GM23248 (cell line): ENCODE data around the gene DICER1. TPM values are rescaled to one million over a fixed set of nuclear protein-coding genes. Genes with fewer than 3 reads are reported as not detected.

Source experiments
- DNase-seq: peaks from one replicate; pipeline ENCODE4 v3.0.0-alpha.2; 2015
- H2AFZ ChIP-seq: fragments of 200-600 bp; sonication (generic); 2 replicates; pipeline ENCODE4 v1.6.1; 2016; ENCODE audit warnings: antibody characterized with exemption
- H3F3A ChIP-seq: fragments of 200-600 bp; sonication (generic); 2 replicates; pipeline ENCODE4 v1.6.1; 2016; ENCODE audit warnings: mild to moderate bottlenecking, antibody characterized with exemption, mixed run types; ENCODE audit not compliant: insufficient read depth
- H3K27ac ChIP-seq: fragments of 200-600 bp; sonication (generic); 2 replicates; pipeline ENCODE4 v1.5.1; 2016; ENCODE audit warnings: mild to moderate bottlenecking
- H3K27me3 ChIP-seq: fragments of 200-600 bp; sonication (generic); replicated peaks from 2 replicates; pipeline ENCODE4 v1.6.1; 2016; ENCODE audit warnings: mild to moderate bottlenecking; ENCODE audit not compliant: insufficient read depth
- H3K36me3 ChIP-seq: fragments of 200-600 bp; sonication (generic); 2 replicates; pipeline ENCODE4 v1.6.1; 2016; ENCODE audit warnings: low read depth, mild to moderate bottlenecking
- H3K4me1 ChIP-seq: fragments of 200-600 bp; sonication (generic); 2 replicates; pipeline ENCODE4 v1.6.1; 2016; ENCODE audit warnings: mild to moderate bottlenecking; ENCODE audit not compliant: insufficient read depth
- H3K4me2 ChIP-seq: fragments of 200-600 bp; sonication (generic); one replicate; pipeline ENCODE4 v1.6.1; 2016; ENCODE audit warnings: mild to moderate bottlenecking; ENCODE audit not compliant: unreplicated experiment
- H3K4me3 ChIP-seq: fragments of 200-600 bp; sonication (generic); 2 replicates; pipeline ENCODE4 v1.5.1; 2016; ENCODE audit warnings: mild to moderate bottlenecking
- H3K79me2 ChIP-seq: fragments of 200-600 bp; sonication (generic); 2 replicates; pipeline ENCODE4 v1.6.1; 2016; ENCODE audit warnings: mild to moderate bottlenecking; ENCODE audit not compliant: insufficient read depth
- H3K9ac ChIP-seq: fragments of 200-600 bp; sonication (generic); 2 replicates; pipeline ENCODE4 v1.6.1; 2016; ENCODE audit warnings: mild to moderate bottlenecking
- H3K9me2 ChIP-seq: fragments of 200-600 bp; sonication (generic); 2 replicates; pipeline ENCODE4 v1.6.1; 2016; ENCODE audit warnings: mixed run types, mild to moderate bottlenecking, moderate library complexity; ENCODE audit not compliant: insufficient read depth
- H3K9me3 ChIP-seq: fragments of 200-600 bp; sonication (generic); one replicate; pipeline ENCODE4 v1.6.1; 2017; ENCODE audit warnings: low read depth
- H4K20me1 ChIP-seq: fragments of 200-600 bp; sonication (generic); 2 replicates; pipeline ENCODE4 v1.6.0; 2016; ENCODE audit not compliant: insufficient read depth
- EZH2 ChIP-seq: fragments of 200-600 bp; sonication (generic); IDR thresholded peaks from 2 replicates; pipeline ENCODE4 v1.6.1; 2018; ENCODE audit warnings: antibody characterized with exemption, mild to moderate bottlenecking; ENCODE audit not compliant: insufficient read depth, poor library complexity, severe bottlenecking
- EZH2phosphoT487 ChIP-seq: fragments of 200-600 bp; sonication (generic); IDR thresholded peaks from 2 replicates; pipeline ENCODE4 v1.6.1; 2018; ENCODE audit warnings: antibody characterized with exemption, moderate library complexity, mild to moderate bottlenecking, low read depth; ENCODE audit not compliant: insufficient read depth
- WGBS, 2 experiments: methylation state at CpG; one replicate each; pipeline ENCODE4 v1.1.6; 2015 to 2017; ENCODE audit warnings: low lambda C conversion rate in 2 of 2, low coverage in 1 of 2; ENCODE audit errors: missing lambda C conversion rate in 2 of 2; 5-methylcytosine and 5-hydroxymethylcytosine counted together
- in situ Hi-C: fragments of 300-500 bp; cut with MboI; formaldehyde crosslinking; loops from 2 replicates; pipeline ENCODE4 v1.15.0; 2020
- polyA plus RNA-seq: library from polyadenylated mRNA; unstranded; fragments of >200 nt; fragmentation: Nextera tagmentation; extraction: Ambion mirVana; gene quantifications from 2 replicates; pipeline ENCODE4 v1.2.1, GENCODE V29; 2016
- total RNA-seq: library from RNA; depleted of rRNA; stranded (reverse); fragments of >200 nt; shearing (Covaris generic); gene quantifications from 2 replicates; pipeline ENCODE4 v1.2.3, GENCODE V29; 2014

DICER1 gene
- total and polyA plus RNA-seq, 2 experiments from 2014 or later: 9.8 to 27.6 TPM

GRCh38 chr14:95133282-95133681, 24.0 kb downstream of the DICER1 start:
- Histone ChIP-seq H3K36me3 (peaks cover 23% of the 10 kb centered on the region), H3K9me2 (no peaks in the 10 kb centered on the region; the same call in 1 of the 2 replicates), H3K9me3 (no peaks in the 10 kb centered on the region), H3K4me2 (no peak overlapping the region), H3K9ac (no peak overlapping the region), H3K27ac (no peak overlapping the region), H4K20me1 (peaks cover 10% of the 10 kb centered on the region; the same call in 1 of the 2 replicates), H3K79me2 (peaks cover 89% of the 10 kb centered on the region), H3K4me1 (peaks cover 15% of the 10 kb centered on the region), H3F3A (0 out of 2 replicates have a peak, but pooled peaks cover 9% of the 10 kb centered on the region), H3K27me3 (no peaks in the 10 kb centered on the region), H2AFZ (no peak overlapping the region), H3K4me3 (no peak overlapping the region)
- TF ChIP-seq EZH2phosphoT487 (no peak), EZH2 (no peak)
- 97 to 100% methylated on average over 2 of the region's 2 CpGs for WGBS, 2 experiments
- in situ Hi-C loops: no loop called here
- no peak for DNase-seq

- no peaks in the 10 kb centered on the region for H3K9me3 ChIP-seq
- in situ Hi-C loops: no loop called here
- H3K79me2 ChIP-seq: peaks cover 87% of the 10 kb centered on the region
- WGBS, 2 experiments: 82 to 86% methylated on average over 5 of the region's 5 CpGs
- H3K4me2 ChIP-seq: no peak overlapping the region
- H3F3A ChIP-seq: 0 out of 2 replicates have a peak, but pooled peaks cover 9% of the 10 kb centered on the region
- no peaks in the 10 kb centered on the region for H3K27me3 ChIP-seq
- peaks cover 15% of the 10 kb centered on the region for H3K4me1 ChIP-seq
- peaks cover 27% of the 10 kb centered on the region for H3K36me3 ChIP-seq
- no peaks in the 10 kb centered on the region; the same call in 1 of the 2 replicates for H3K9me2 ChIP-seq
- no peak overlapping the region for H3K4me3 ChIP-seq
- H3K27ac ChIP-seq: no peak overlapping the region
- TF ChIP-seq EZH2 (no peak), EZH2phosphoT487 (no peak)
- peaks cover 10% of the 10 kb centered on the region; the same call in 1 of the 2 replicates for H4K20me1 ChIP-seq
- no peak overlapping the region for H2AFZ ChIP-seq
- H3K9ac ChIP-seq: no peak overlapping the region
- no peak for DNase-seq
Observed at GRCh38 chr14:95132760-95133159, 24.6 kb downstream of the DICER1 start.

- peaks cover 36% of the 10 kb centered on the region for H3K36me3 ChIP-seq
- TF ChIP-seq EZH2phosphoT487 (no peak), EZH2 (no peak)
- DNase-seq: no peak
- H3K27ac ChIP-seq: no peak overlapping the region
- no peak overlapping the region for H3K9ac ChIP-seq
- H3K9me2 ChIP-seq: no peaks in the 10 kb centered on the region; the same call in 1 of the 2 replicates
- 96 to 99% methylated on average over 3 of the region's 3 CpGs for WGBS, 2 experiments
- peaks cover 75% of the 10 kb centered on the region for H3K79me2 ChIP-seq
- H2AFZ ChIP-seq: no peak overlapping the region
- H3K4me2 ChIP-seq: no peak overlapping the region
- H4K20me1 ChIP-seq: peaks cover under 1% of the 10 kb centered on the region; the same call in 1 of the 2 replicates
- 0 out of 2 replicates have a peak, but pooled peaks cover 9% of the 10 kb centered on the region for H3F3A ChIP-seq
- no peaks in the 10 kb centered on the region for H3K27me3 ChIP-seq
- no peaks in the 10 kb centered on the region for H3K9me3 ChIP-seq
- H3K4me1 ChIP-seq: peaks cover 15% of the 10 kb centered on the region
- in situ Hi-C loops: no loop called here
- no peak overlapping the region for H3K4me3 ChIP-seq
Observed at GRCh38 chr14:95130549-95130948, 26.8 kb downstream of the DICER1 start.

- H3K27ac ChIP-seq: no peak overlapping the region
- H2AFZ ChIP-seq: no peak overlapping the region
- H3F3A ChIP-seq: 0 out of 2 replicates have a peak, but pooled peaks cover 6% of the 10 kb centered on the region
- no peaks in the 10 kb centered on the region for H3K9me2 ChIP-seq
- H3K27me3 ChIP-seq: no peaks in the 10 kb centered on the region
- no peak overlapping the region for H3K9ac ChIP-seq
- H3K4me3 ChIP-seq: no peak overlapping the region
- no peaks in the 10 kb centered on the region for H3K9me3 ChIP-seq
- no peak overlapping the region for H3K4me2 ChIP-seq
- DNase-seq: no peak
- 89 to 91% methylated on average over 4 of the region's 4 CpGs for WGBS, 2 experiments
- H3K4me1 ChIP-seq: peaks cover 8% of the 10 kb centered on the region
- in situ Hi-C loops: no loop called here
- H4K20me1 ChIP-seq: no peaks in the 10 kb centered on the region; the same call in 1 of the 2 replicates
- TF ChIP-seq EZH2phosphoT487: no peak
- no peak for TF ChIP-seq EZH2
- peaks cover 55% of the 10 kb centered on the region for H3K36me3 ChIP-seq
- H3K79me2 ChIP-seq: peaks cover 65% of the 10 kb centered on the region
Observed at GRCh38 chr14:95128140-95128539, 29.2 kb downstream of the DICER1 start.
